ENCODE data around the gene MRPL38. TPM values are rescaled to one million over a fixed set of nuclear protein-coding genes. Genes with fewer than 3 reads are reported as not detected.

Gene MRPL38
- total RNA-seq, 1 experiment from 2014 or later = 74.5 TPM

- Histone ChIP-seq H3K9me2 (replicated peaks; ENCODE audit: low read length) (no peaks in the 10 kb centered on the region), H3F3A (ENCODE audit: low read length, unreplicated experiment) (no peaks in the 10 kb centered on the region), H3K27me3 (ENCODE audit: low read length) (no peaks in the 10 kb centered on the region), H3K4me3 (ENCODE audit: low read length) (no peak overlapping the region), H3K36me3 (ENCODE audit: low read depth, low read length) (peaks cover 15% of the 10 kb centered on the region), H3K9ac (ENCODE audit: low read length) (no peak overlapping the region), H3K4me2 (ENCODE audit: low read length) (no peak overlapping the region), H3K79me2 (ENCODE audit: low read length) (0 out of 2 replicates have a peak, but pooled peaks cover 4% of the 10 kb centered on the region), H3K27ac (ENCODE audit: low read length) (no peak overlapping the region), H4K20me1 (ENCODE audit: low read length) (no peaks in the 10 kb centered on the region), H2AFZ (ENCODE audit: low read length) (no peak overlapping the region), H3K9me3 (ENCODE audit: low read length) (no peaks in the 10 kb centered on the region), H3K4me1 (ENCODE audit: insufficient read depth, low read length) (peaks cover 11% of the 10 kb centered on the region; the same call in 1 of the 2 replicates)
- ChIA-PET POLR2A (ENCODE audit: unreplicated experiment) (interaction anchor here (0.6 kb wide), 1 partner anchor 199 kb away, joined by 8 read pairs; no protein-coding TSS in a partner anchor), CTCF (no interaction called here)
- intact Hi-C loops (cut with micrococcal nuclease) = no loop called here
- DNase-seq (no peak), ATAC-seq (no peak)
- TF ChIP-seq EZH2phosphoT487 (IDR thresholded peaks at IDR 0.05; ENCODE audit: borderline replicate concordance, low read length) (no peak), EZH2 (IDR thresholded peaks at IDR 0.05; ENCODE audit: low read length, unreplicated experiment) (no peak), CTCF (conservative IDR thresholded peaks at IDR 0.05; ENCODE audit: low read depth, low read length) (no peak)
- no TSS peak for BruUV-seq (replicated peaks)
Measured at GRCh38 chr17:75942473-75942872, 37.8 kb upstream of the MRPL38 start.

GRCh38 chr17:75941442-75941819 is 36.7 kb upstream of the MRPL38 start:
- H3K4me1 ChIP-seq (ENCODE audit: insufficient read depth, low read length) = peaks cover 11% of the 10 kb centered on the region; the same call in 1 of the 2 replicates

More at GRCh38 chr17:75941442-75941819, 36.7 kb upstream of the MRPL38 start:
- peak overlapping the region; percentile 88 for H3K4me3 ChIP-seq (ENCODE audit: low read length)
- intact Hi-C loops (cut with micrococcal nuclease) = loop anchor here (1.0 to 2.0 kb wide), 4 partner anchors 17 to 55 kb away; partner anchors contain the start of genes ACOX1 and TEN1
- peak overlapping the region; percentile 65 for H2AFZ ChIP-seq (ENCODE audit: low read length)
- H3K9me2 ChIP-seq (replicated peaks; ENCODE audit: low read length) = no peaks in the 10 kb centered on the region
- no peaks in the 10 kb centered on the region for H4K20me1 ChIP-seq (ENCODE audit: low read length)
- H3K27ac ChIP-seq (ENCODE audit: low read length) = peak overlapping the region; percentile 12; the same call in 1 of the 2 replicates
- peak overlapping the region; percentile 93 for H3K9ac ChIP-seq (ENCODE audit: low read length)
- H3K79me2 ChIP-seq (ENCODE audit: low read length) = 0 out of 2 replicates have a peak, but pooled peaks cover 4% of the 10 kb centered on the region
- no peaks in the 10 kb centered on the region for H3K27me3 ChIP-seq (ENCODE audit: low read length)
- H3K36me3 ChIP-seq (ENCODE audit: low read depth, low read length) = peaks cover 9% of the 10 kb centered on the region
- ChIA-PET CTCF (interaction anchor here (0.9 to 1.1 kb wide), 3 partner anchors 18 to 37 kb away, joined by 3 to 4 read pairs (median 4); partner anchors contain the start of genes ACOX1, MRPL38 and TEN1), POLR2A (ENCODE audit: unreplicated experiment) (interaction anchor here (0.6 to 1.1 kb wide), 4 partner anchors 24 to 86 kb away, joined by 3 to 22 read pairs (median 8); partner anchors contain the start of genes ACOX1, MRPL38 and WBP2)
- TF ChIP-seq EZH2phosphoT487 (IDR thresholded peaks at IDR 0.05; ENCODE audit: borderline replicate concordance, low read length) = no peak
- TF ChIP-seq CTCF (conservative IDR thresholded peaks at IDR 0.05; ENCODE audit: low read depth, low read length) = no peak
- TF ChIP-seq EZH2 (IDR thresholded peaks at IDR 0.05; ENCODE audit: low read length, unreplicated experiment) = no peak
- no peaks in the 10 kb centered on the region for H3K9me3 ChIP-seq (ENCODE audit: low read length)
- H3K4me2 ChIP-seq (ENCODE audit: low read length) = peak overlapping the region; percentile 94
- ATAC-seq = peak; percentile 0; the same call in 1 of the 2 replicates
- no TSS peak for BruUV-seq (replicated peaks)
- no peaks in the 10 kb centered on the region for H3F3A ChIP-seq (ENCODE audit: low read length, unreplicated experiment)
- no peak for DNase-seq
